K562 (cell line): ENCODE data around the gene HTR2B. TPM values are rescaled to one million over a fixed set of nuclear protein-coding genes. Genes with fewer than 3 reads are reported as not detected.

Experiments
- ATAC-seq: fragments of 200-7000 bp; cut with Tn5 transposase; 3 replicates; pipeline ENCODE4 v1.9.1; 2020; ENCODE audit warnings: moderate library complexity
- BruUV-seq: library from RNA; stranded (reverse); fragments of 400-500 nt; replicated peaks from 2 replicates; lab custom pipeline; 2021; lab: Mats Ljungman, UMichigan
- CTCF ChIA-PET: fragments of 300-600 bp; formaldehyde crosslinking; extraction: SDS; loops from one replicate; lab custom pipeline; 2021; ENCODE audit warnings: low intra/inter-chr PET ratio; lab: Yijun Ruan, JAX
- POLR2A ChIA-PET: fragments of 300-600, 350-650 bp; sonication (Branson Sonifier 250); formaldehyde crosslinking; extraction: SDS; loops from one replicate; lab custom pipeline; 2021; ENCODE audit warnings: antibody characterized with exemption, inconsistent platforms; lab: Yijun Ruan, JAX
- DNase-seq, 4 experiments: peaks; one replicate each; pipeline versions ENCODE4 v3.0.0 to v3.0.0-alpha.2; 2011 to 2018; ENCODE audit warnings: low spot score in 3 of 4, mixed read lengths in 3 of 4; ENCODE audit errors: extremely low read depth in 1 of 4
- FAIRE-seq: peaks from 2 replicates; lab custom pipeline; 2011; peaks lifted over from hg19 to GRCh38; lab: Jason Lieb, UNC
- H2AFZ ChIP-seq: 2 replicates; pipeline ENCODE4 v1.6.0; 2011; ENCODE audit warnings: low read depth, low read length, control low read depth, inconsistent platforms
- H3K27ac ChIP-seq: fragments of 200-600 bp; 3 replicates; pipeline ENCODE4 v1.8.0; 2011; ENCODE audit warnings: low read depth, mild to moderate bottlenecking, control low read depth, inconsistent platforms, low read length, moderate library complexity, mixed read lengths; ENCODE audit errors: extremely low read depth
- H3K27me3 ChIP-seq, 2 experiments: fragments of 300-600 bp in 1 of 2; 2 replicates in 1 of 2; 3 replicates in 1 of 2; pipeline versions ENCODE4 v1.6.0 to v1.8.0; 2011; ENCODE audit warnings: inconsistent platforms in 2 of 2, low read length in 2 of 2, mild to moderate bottlenecking in 1 of 2, mixed read lengths in 1 of 2, moderate library complexity in 1 of 2; ENCODE audit not compliant: control insufficient read depth in 2 of 2, insufficient read depth in 2 of 2
- H3K36me3 ChIP-seq: fragments of 300-600 bp; 3 replicates; pipeline ENCODE4 v1.8.0; 2011; ENCODE audit warnings: mild to moderate bottlenecking, low read length, inconsistent platforms; ENCODE audit not compliant: control insufficient read depth, insufficient read depth
- H3K4me1 ChIP-seq, 2 experiments: fragments of 200-600 bp in 1 of 2; replicated peaks in 1 of 2; 2 replicates in 1 of 2; 3 replicates in 1 of 2; pipeline versions ENCODE4 v1.5.1 to v1.8.0; 2011; ENCODE audit warnings: inconsistent platforms in 2 of 2, low read length in 2 of 2, mild to moderate bottlenecking in 1 of 2, mixed read lengths in 1 of 2, moderate library complexity in 1 of 2; ENCODE audit not compliant: control insufficient read depth in 2 of 2, insufficient read depth in 2 of 2
- H3K4me2 ChIP-seq: 2 replicates; pipeline ENCODE4 v1.6.1; 2011; ENCODE audit warnings: low read length, control low read depth, inconsistent platforms, mixed read lengths; ENCODE audit not compliant: insufficient read depth
- H3K4me3 ChIP-seq: fragments of 200-600 bp; sonication (generic), shearing (Covaris generic); 2 replicates; pipeline ENCODE4 v1.5.1; 2016; ENCODE audit warnings: control low read depth, inconsistent platforms
- H3K79me2 ChIP-seq: fragments of 200-600 bp; 3 replicates; pipeline ENCODE4 v1.8.0; 2011; ENCODE audit warnings: low read length, inconsistent platforms; ENCODE audit not compliant: control insufficient read depth, insufficient read depth
- H3K9ac ChIP-seq, 2 experiments: 2 replicates each; pipeline versions ENCODE4 v1.6.0 to v1.6.1; 2011; ENCODE audit warnings: low read depth in 2 of 2, low read length in 2 of 2, control low read depth in 1 of 2, inconsistent platforms in 1 of 2, mild to moderate bottlenecking in 1 of 2, mixed read lengths in 1 of 2; ENCODE audit not compliant: insufficient read depth in 1 of 2
- H3K9me1 ChIP-seq: one replicate; pipeline ENCODE4 v1.6.0; 2011; ENCODE audit warnings: inconsistent platforms, mild to moderate bottlenecking, low read length, moderate library complexity; ENCODE audit not compliant: control insufficient read depth, insufficient read depth
- H3K9me3 ChIP-seq: replicated peaks from 2 replicates; pipeline ENCODE4 v1.5.1; 2011; ENCODE audit warnings: low read depth, low read length, inconsistent platforms; ENCODE audit not compliant: control insufficient read depth, insufficient read depth
- H4K20me1 ChIP-seq: replicated peaks from 2 replicates; pipeline ENCODE4 v1.6.1; 2011; ENCODE audit warnings: low read length, inconsistent platforms, mixed read lengths; ENCODE audit not compliant: control insufficient read depth, insufficient read depth
- CTCFL ChIP-seq: IDR thresholded peaks from 2 replicates; pipeline ENCODE4 v1.6.1; 2011; ENCODE audit warnings: borderline replicate concordance, low read depth, mild to moderate bottlenecking, moderate library complexity, low read length; ENCODE audit not compliant: insufficient read depth, poor library complexity, severe bottlenecking
- HMGXB4 ChIP-seq: sonication (generic); formaldehyde crosslinking; IDR thresholded peaks from 2 replicates; pipeline ENCODE4 v1.8.1; 2023; ENCODE audit warnings: mild to moderate bottlenecking, missing genetic modification reagents
- NKRF ChIP-seq: fragments of 450-650 bp; IDR thresholded peaks from 2 replicates; pipeline ENCODE4 v1.6.1; 2016; ENCODE audit warnings: borderline replicate concordance
- POLR2AphosphoS5 ChIP-seq: IDR thresholded peaks from 2 replicates; pipeline ENCODE4 v1.6.1; 2011; ENCODE audit warnings: mild to moderate bottlenecking, low read depth, low read length, moderate library complexity; ENCODE audit not compliant: control insufficient read depth, insufficient read depth
- SREBF1 ChIP-seq: fragments of 150-350 bp; IDR thresholded peaks from 2 replicates; pipeline ENCODE4 v1.6.1; 2014; ENCODE audit warnings: antibody characterized with exemption, low read depth, low read length, borderline replicate concordance
- TEAD1 ChIP-seq, 2 experiments: fragments of 450-650 bp in 1 of 2; sonication (generic) in 1 of 2; formaldehyde crosslinking; IDR thresholded peaks; 2 replicates each; pipeline versions ENCODE4 v1.4.0 to v1.8.0; 2020 to 2022; ENCODE audit warnings: mild to moderate bottlenecking in 2 of 2, missing genetic modification reagents in 1 of 2
- TEAD4 ChIP-seq, 2 experiments: sonication (generic) in 1 of 2; formaldehyde crosslinking in 1 of 2; IDR thresholded peaks; 2 replicates each; pipeline versions ENCODE4 v1.6.1 to v1.8.0; 2012 to 2022; ENCODE audit warnings: borderline replicate concordance in 1 of 2, inconsistent platforms in 1 of 2, low read length in 1 of 2, mild to moderate bottlenecking in 1 of 2, missing genetic modification reagents in 1 of 2
- ZNF12 ChIP-seq: sonication (generic); formaldehyde crosslinking; IDR thresholded peaks from 2 replicates; pipeline ENCODE4 v1.4.0; 2020; ENCODE audit warnings: mild to moderate bottlenecking, missing genetic modification reagents
- ZNF785 ChIP-seq: fragments of 250-450 bp; sonication (Bioruptor Pico); IDR thresholded peaks from 2 replicates; pipeline ENCODE4 v1.4.0; 2020; ENCODE audit warnings: mild to moderate bottlenecking
- WGBS: fragments of 100-300 bp; shearing (Covaris generic); methylation state at CpG from one replicate; pipeline ENCODE4 v1.1.6; 2016; ENCODE audit warnings: low coverage, mixed read lengths; ENCODE audit not compliant: insufficient coverage; ENCODE audit errors: missing lambda C conversion rate; 5-methylcytosine and 5-hydroxymethylcytosine counted together
- in situ Hi-C: fragments of 300-500 bp; cut with MboI; formaldehyde crosslinking; loops from 4 replicates; pipeline ENCODE4 v1.15.0; 2018; ENCODE audit warnings: inconsistent platforms, mixed read lengths
- intact Hi-C: fragments of 100-400 bp; cut with micrococcal nuclease; formaldehyde crosslinking; loops from 2 replicates; pipeline ENCODE4 v1.14.2; 2022
- polyA plus RNA-seq, 8 experiments: library from polyadenylated mRNA; depleted of rRNA in 4 of 8; stranded (reverse) in 5 of 8; unstranded in 3 of 8; fragments of >200 nt; fragmentation: Nextera tagmentation in 2 of 8; fragmentation: Illumina TruSeq in 1 of 8; extraction: Ambion mirVana in 2 of 8; extraction: Trizol in 1 of 8; gene quantifications; 2 replicates each; pipeline versions ENCODE4 v1.2.1 to v1.2.3, GENCODE V29; 2011 to 2014; ENCODE audit warnings: inconsistent platforms in 1 of 8, missing spikeins in 1 of 8
- total RNA-seq, 7 experiments: library from RNA; depleted of rRNA in 6 of 7; stranded (reverse); fragments of >200 nt in 6 of 7; fragmentation: Illumina TruSeq in 2 of 7; extraction: Trizol in 2 of 7; gene quantifications; 2 replicates each; pipeline versions ENCODE4 v1.2.1 to v1.2.3, GENCODE V29; 2011 to 2021; ENCODE audit warnings: low replicate concordance in 1 of 7

The HTR2B gene
- total and polyA plus RNA-seq, 9 of the 15 experiments (the other 6 are each of a cell fraction or from before 2014, with no cell fraction given): not detected

GRCh38 chr2:231161877-231162329 lies 37.1 kb upstream of the HTR2B start:
- FAIRE-seq: no peak
- Histone ChIP-seq H3K4me2 (no peak overlapping the region), H3K9me1 (no peaks in the 10 kb centered on the region), H3K36me3 (peaks cover 66% of the 10 kb centered on the region), H3K4me1 (no peaks in the 10 kb centered on the region), H3K4me3 (no peak overlapping the region), H2AFZ (no peak overlapping the region), H3K9ac (no peak overlapping the region), H3K27me3 (no peaks in the 10 kb centered on the region), H3K79me2 (no peaks in the 10 kb centered on the region), H3K9me3 (no peaks in the 10 kb centered on the region), H4K20me1 (no peaks in the 10 kb centered on the region), H3K27ac (no peak overlapping the region)
- intact Hi-C loops: no loop called here
- no TSS peak for BruUV-seq
- DNase-seq: no peak
- 89% methylated on average over 2 of the region's 2 CpGs for WGBS
- ChIA-PET CTCF (no interaction called here), POLR2A (no interaction called here)
- no peak for TF ChIP-seq CTCFL
- no peak for TF ChIP-seq TEAD4 (IDR thresholded peaks at IDR 0.05; ENCODE audit: low read length)
- no peak for TF ChIP-seq TEAD4 (CRISPR knock-in tag; IDR thresholded peaks at IDR 0.05; ENCODE audit: borderline replicate concordance)
- no peak for TF ChIP-seq NKRF
- no peak for TF ChIP-seq ZNF785 (CRISPR knock-in tag)
- TF ChIP-seq TEAD1 (CRISPR knock-in tag; IDR thresholded peaks at IDR 0.05): no peak
- no peak for TF ChIP-seq POLR2AphosphoS5
- TF ChIP-seq SREBF1: no peak
- TF ChIP-seq HMGXB4 (CRISPR knock-in tag): no peak
- TF ChIP-seq ZNF12 (CRISPR knock-in tag): no peak
- ATAC-seq: no peak
- in situ Hi-C loops: no loop called here
